BJ (cell line): ENCODE results near the gene PDE4D. TPM values are rescaled to one million over a fixed set of nuclear protein-coding genes. Genes with fewer than 3 reads are reported as not detected.

ENCODE experiments used
- CTCF ChIA-PET: fragments of 350-600 bp; formaldehyde crosslinking; extraction: SDS; loops from one replicate; lab custom pipeline; 2021; ENCODE audit warnings: antibody characterized with exemption, inconsistent platforms; lab: Yijun Ruan, JAX
- POLR2A ChIA-PET: fragments of 300-600 bp; sonication (Branson Sonifier 250); formaldehyde crosslinking; extraction: SDS; loops from one replicate; lab custom pipeline; 2021; ENCODE audit warnings: antibody characterized with exemption; lab: Charles Lee
- DNase-seq: peaks from one replicate; pipeline ENCODE4 v3.0.0-alpha.2; 2011; ENCODE audit warnings: low read depth
- H3K27me3 ChIP-seq: 2 replicates; pipeline ENCODE4 v1.6.0; 2011; ENCODE audit warnings: low read length; ENCODE audit not compliant: control insufficient read depth, insufficient read depth
- H3K36me3 ChIP-seq: 2 replicates; pipeline ENCODE4 v1.5.1; 2011; ENCODE audit warnings: low read length; ENCODE audit not compliant: control insufficient read depth, insufficient read depth
- H3K4me3 ChIP-seq: 2 replicates; pipeline ENCODE4 v1.5.1; 2011; ENCODE audit warnings: low read depth, mild to moderate bottlenecking, control low read depth, low read length
- CTCF ChIP-seq: IDR thresholded peaks from 2 replicates; pipeline ENCODE4 v1.5.1; 2011; ENCODE audit warnings: low read depth, mild to moderate bottlenecking, control low read depth, inconsistent platforms, low read length, moderate library complexity; ENCODE audit not compliant: insufficient read depth
- polyA plus RNA-seq: library from polyadenylated mRNA; depleted of rRNA; stranded (reverse); fragments of >200 nt; gene quantifications from 2 replicates; pipeline ENCODE4 v1.2.3, GENCODE V29; 2011

Gene PDE4D
- polyA plus RNA-seq, 1 experiment, result 2.8 TPM

- Histone ChIP-seq H3K27me3 (no peaks in the 10 kb centered on the region), H3K36me3 (no peaks in the 10 kb centered on the region), H3K4me3 (no peak overlapping the region)
- TF ChIP-seq CTCF, result no peak
- ChIA-PET CTCF (no interaction called here), POLR2A (no interaction called here)
- DNase-seq, result no peak
These were observed 876.6 kb downstream of the PDE4D start for GRCh38 chr5:59016925-59017324.

- DNase-seq, result no peak
- H3K36me3 ChIP-seq, result no peaks in the 10 kb centered on the region
- CTCF ChIA-PET, result interaction anchor here (0.8 to 3.2 kb wide), 5 partner anchors 117 to 166 kb away, joined by 3 to 41 read pairs (median 5); no protein-coding TSS in a partner anchor
These were observed 884.6 kb downstream of the PDE4D start for GRCh38 chr5:59008816-59009473.

GRCh38 chr5:59007460-59008063, 886.0 kb downstream of the PDE4D start:
- H3K27me3 ChIP-seq, result no peaks in the 10 kb centered on the region
- DNase-seq, result no peak
- H3K36me3 ChIP-seq, result no peaks in the 10 kb centered on the region
- no peak overlapping the region for H3K4me3 ChIP-seq
- ChIA-PET POLR2A (no interaction called here), CTCF (interaction anchor here (0.6 to 3.2 kb wide), 6 partner anchors 109 to 165 kb away, joined by 3 to 41 read pairs (median 5); no protein-coding TSS in a partner anchor)
- TF ChIP-seq CTCF, result peak; percentile 42

More at GRCh38 chr5:59008816-59009473, 884.6 kb downstream of the PDE4D start:
- H3K27me3 ChIP-seq, result no peaks in the 10 kb centered on the region
- no peak overlapping the region for H3K4me3 ChIP-seq
- no peak for TF ChIP-seq CTCF
- POLR2A ChIA-PET, result no interaction called here

- TF ChIP-seq CTCF, result no peak
- Histone ChIP-seq H3K36me3 (no peaks in the 10 kb centered on the region), H3K4me3 (no peak overlapping the region), H3K27me3 (no peaks in the 10 kb centered on the region)
- DNase-seq, result no peak
- POLR2A ChIA-PET, result no interaction called here
- CTCF ChIA-PET, result interaction anchor here (0.7 to 3.2 kb wide), 11 partner anchors 11 to 168 kb away, joined by 3 to 41 read pairs (median 3); no protein-coding TSS in a partner anchor
These were observed 887.4 kb downstream of the PDE4D start for GRCh38 chr5:59005934-59006701.

GRCh38 chr5:59003641-59004040, 889.9 kb downstream of the PDE4D start:
- POLR2A ChIA-PET, result no interaction called here
- TF ChIP-seq CTCF, result no peak

More at GRCh38 chr5:59003641-59004040, 889.9 kb downstream of the PDE4D start:
- DNase-seq, result no peak
- Histone ChIP-seq H3K27me3 (no peaks in the 10 kb centered on the region), H3K4me3 (no peak overlapping the region), H3K36me3 (no peaks in the 10 kb centered on the region)
- CTCF ChIA-PET, result interaction anchor here (0.9 to 2.2 kb wide), 3 partner anchors 32 to 117 kb away, joined by 3 to 5 read pairs (median 5); no protein-coding TSS in a partner anchor
